OCI-LY1 (cell line): ENCODE measurements around the gene C1orf115.

Source experiments
- CTCF ChIP-seq: fragments of 200-600 bp; sonication (generic), shearing (Covaris generic); IDR thresholded peaks from 2 replicates; pipeline ENCODE4 v1.5.1; 2017; ENCODE audit warnings: mild to moderate bottlenecking, antibody characterized with exemption, low read length, moderate library complexity, mixed read lengths
- EZH2 ChIP-seq: fragments of 200-600 bp; sonication (generic), shearing (Covaris generic); IDR thresholded peaks from 2 replicates; pipeline ENCODE4 v1.8.0; 2017; ENCODE audit warnings: borderline replicate concordance, mixed run types, mild to moderate bottlenecking, antibody characterized with exemption, low read length, moderate library complexity, mixed read lengths

GRCh38 chr1:220690140-220691052 lies at the start of gene C1orf115:
- TF ChIP-seq CTCF (peak; percentile 16), EZH2 (no peak)
